Measurements from ENCODE around the gene DDX49. TPM values are rescaled to one million over a fixed set of nuclear protein-coding genes. Genes with fewer than 3 reads are reported as not detected.

Gene DDX49
- total and polyA plus RNA-seq, 9 of the 15 experiments (the other 6 are each of a cell fraction or from before 2014, with no cell fraction given), result 1.1 to 113 (median 45.7) TPM

- no peak for FAIRE-seq
- POLR2A ChIA-PET, result no interaction called here
- no peaks in the 10 kb centered on the region for H3K79me2 ChIP-seq (ENCODE audit: control insufficient read depth, insufficient read depth, low read length)
These were observed 32.3 kb downstream of the DDX49 start for GRCh38 chr19:18951721-18952281.

More at GRCh38 chr19:18951721-18952281, 32.3 kb downstream of the DDX49 start:
- WGBS (ENCODE audit: insufficient coverage, low coverage, missing lambda C conversion rate), result 17% methylated on average over 6 of the region's 7 CpGs
- no peak for DNase-seq (ENCODE audit: extremely low read depth in 1 of 4, low spot score in 3 of 4)
- Histone ChIP-seq H3K27me3 (ENCODE audit: control insufficient read depth in 2 of 2, insufficient read depth in 2 of 2, low read length in 2 of 2) (peaks cover 0 to 12% of the 10 kb centered on the region in 2 experiments; a peak in 1 of 5 replicates), H3K4me1 (replicated peaks in 1 of 2; ENCODE audit: control insufficient read depth in 2 of 2, insufficient read depth in 2 of 2, low read length in 2 of 2) (peaks cover 0 to 8% of the 10 kb centered on the region in 2 experiments; a peak in 2 of 5 replicates), H3K36me3 (ENCODE audit: control insufficient read depth, insufficient read depth, low read length) (no peaks in the 10 kb centered on the region), H3K9me1 (ENCODE audit: control insufficient read depth, insufficient read depth, low read length) (no peaks in the 10 kb centered on the region), H3K9ac (ENCODE audit: insufficient read depth in 1 of 2, low read depth in 2 of 2, low read length in 2 of 2) (no peak overlapping the region), H2AFZ (ENCODE audit: low read depth, low read length) (no peak overlapping the region), H4K20me1 (replicated peaks; ENCODE audit: control insufficient read depth, insufficient read depth, low read length) (no peaks in the 10 kb centered on the region), H3K9me3 (replicated peaks; ENCODE audit: control insufficient read depth, insufficient read depth, low read depth, low read length) (no peaks in the 10 kb centered on the region), H3K27ac (ENCODE audit: extremely low read depth, low read depth, low read length) (no peak overlapping the region), H3K4me2 (ENCODE audit: insufficient read depth, low read length) (no peak overlapping the region), H3K4me3 (no peak overlapping the region)
- BruUV-seq (replicated peaks), result no TSS peak
- intact Hi-C loops (cut with micrococcal nuclease) (no loop called here), in situ Hi-C loops (cut with MboI) (no loop called here)
- ATAC-seq, result no peak
- TF ChIP-seq NCOA2 (IDR thresholded peaks at IDR 0.05; ENCODE audit: partially characterized antibody in 2 of 2) (no peak), BCOR (IDR thresholded peaks at IDR 0.05) (peak; percentile 65), KDM1A (IDR thresholded peaks at IDR 0.05) (peak in 1 of 2 experiments; percentile 20; a peak in 2 of 4 replicates), EGR1 (conservative IDR thresholded peaks at IDR 0.05) (no peak), SMARCA5 (IDR thresholded peaks at IDR 0.05) (peak; percentile 91), RBM25 (IDR thresholded peaks at IDR 0.05; ENCODE audit: low read depth, low read length, severe bottlenecking) (peak; percentile 69), HOXB6 (CRISPR knock-in tag; IDR thresholded peaks at IDR 0.05; ENCODE audit: borderline replicate concordance) (no peak), CTCFL (IDR thresholded peaks at IDR 0.05; ENCODE audit: borderline replicate concordance, insufficient read depth, low read depth, low read length, poor library complexity, severe bottlenecking) (no peak), NCOA1 (IDR thresholded peaks at IDR 0.05; ENCODE audit: low read depth) (no peak), ZFP36 (IDR thresholded peaks at IDR 0.05; ENCODE audit: low read depth, low read length, partially characterized antibody) (peak; percentile 41), RBM15 (IDR thresholded peaks at IDR 0.05; ENCODE audit: insufficient read depth, low read length) (no peak)
- CTCF ChIA-PET (ENCODE audit: low intra/inter-chr PET ratio), result no interaction called here

Measured in K562 (cell line).